Stomach (tissue), 9 donors: Measurements from ENCODE around the gene MAS1L. TPM values are rescaled to one million over a fixed set of nuclear protein-coding genes. Genes with fewer than 3 reads are reported as not detected.

Experiments
- DNase-seq, 2 donors: peaks; one replicate each; pipeline versions ENCODE4 v3.0.0 to v3.0.0-alpha.2; 2013 to 2019
- H3K27ac ChIP-seq, 5 donors: fragments of 200-600 bp in 4 of 5; sonication (generic) in 4 of 5; one replicate each; pipeline ENCODE4 v1.5.1; 2013 to 2019; ENCODE audit warnings: mild to moderate bottlenecking in 1 of 5, moderate library complexity in 1 of 5
- H3K27me3 ChIP-seq, 3 donors: fragments of 200-600 bp; sonication (generic); one replicate each; pipeline ENCODE4 v1.5.1; 2017 to 2019; ENCODE audit warnings: mixed run types in 1 of 3
- H3K36me3 ChIP-seq, 4 donors: fragments of 200-600 bp; sonication (generic); 1 replicate in 3 of 4; 2 replicates in 1 of 4; pipeline ENCODE4 v1.5.1; 2016 to 2019
- H3K4me1 ChIP-seq, 4 donors: fragments of 200-600 bp; sonication (generic); one replicate each; pipeline ENCODE4 v1.5.1; 2016 to 2019
- H3K4me3 ChIP-seq, 4 donors: fragments of 200-600 bp; sonication (generic) in 3 of 4; one replicate each; pipeline ENCODE4 v1.5.1; 2016 to 2019; ENCODE audit warnings: mild to moderate bottlenecking in 1 of 4
- H3K9me3 ChIP-seq, 4 donors: fragments of 200-600 bp; sonication (generic); one replicate each; pipeline ENCODE4 v1.5.1; 2016 to 2019
- EP300 ChIP-seq: sonication (generic); formaldehyde crosslinking; IDR thresholded peaks from one replicate; pipeline ENCODE4 v1.6.1; 2017; ENCODE audit warnings: antibody characterized with exemption
- POLR2A ChIP-seq, 4 donors: fragments of 450-650 bp; IDR thresholded peaks; one replicate each; pipeline ENCODE4 v1.6.1; 2016; ENCODE audit warnings: antibody characterized with exemption in 4 of 4, control low read depth in 2 of 4, mild to moderate bottlenecking in 1 of 4, moderate library complexity in 1 of 4
- POLR2AphosphoS5 ChIP-seq, 3 donors: sonication (generic); formaldehyde crosslinking; IDR thresholded peaks; one replicate each; pipeline ENCODE4 v1.6.1; 2016; ENCODE audit warnings: antibody characterized with exemption in 3 of 3
- WGBS, 5 donors: extraction: QIAGEN DNeasy Blood & Tissue Kit in 3 of 5; methylation state at CpG; one replicate each; pipeline versions ENCODE4 v1.1.5 to v1.1.7; 2013 to 2018; 5-methylcytosine and 5-hydroxymethylcytosine counted together
- intact Hi-C: fragments of 100-400 bp; cut with DNase I; formaldehyde crosslinking; loops from one replicate; pipeline ENCODE4 v1.15.1; 2023; ENCODE audit warnings: low total_unique reads
- polyA plus RNA-seq, 3 donors: library from polyadenylated mRNA; stranded (reverse); fragments of 200-250 nt; gene quantifications; one replicate each; pipeline ENCODE4 v1.2.3, GENCODE V29; 2013
- total RNA-seq, 5 donors: library from RNA; depleted of rRNA; stranded (reverse); fragments of >200 nt; gene quantifications; one replicate each; pipeline versions ENCODE4 v1.1.0 to v1.2.3, GENCODE V29; 2014 to 2016
- TF ChIP-seq, protein P1 (sequence below), 7 experiments: fragments of 450-650 bp in 4 of 7; fragments of 200-600 bp in 3 of 7; sonication (generic) in 3 of 7; IDR thresholded peaks; one replicate each; pipeline ENCODE4 v1.5.1; 2016 to 2019; ENCODE audit warnings: antibody characterized with exemption in 7 of 7, control low read depth in 2 of 7, mild to moderate bottlenecking in 1 of 7
- donor health status: healthy with polysubstance abuse.
- donor health status: Bipolar disorder and iron deficiency.
- donor health status: healthy.

The MAS1L gene
- total and polyA plus RNA-seq, 8 donors: 0.55 TPM; not detected in 7

DNA sequence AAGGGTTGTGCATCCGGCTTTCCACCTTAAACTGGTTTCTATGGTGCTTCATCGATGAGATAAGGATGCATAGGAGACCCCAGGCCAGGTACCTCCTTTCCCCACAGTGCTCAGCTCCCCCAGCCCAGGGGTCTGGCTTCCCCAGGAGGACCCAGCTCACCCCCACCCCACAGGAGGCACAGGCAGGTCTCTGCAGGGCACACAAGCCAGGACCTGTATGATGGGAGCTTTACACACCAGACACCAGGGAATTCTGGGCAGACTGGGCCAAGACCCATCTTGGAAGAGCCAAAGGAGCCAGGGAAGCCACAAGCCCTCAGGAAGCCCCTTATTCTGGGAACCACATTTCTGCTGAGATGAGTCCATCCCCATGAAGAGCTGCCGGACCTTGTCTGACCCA is 42.2 kb upstream of the MAS1L start:
- Histone ChIP-seq H3K4me1 (no peaks in the 10 kb centered on the region), H3K36me3 (no peaks in the 10 kb centered on the region), H3K27me3 (no peaks in the 10 kb centered on the region), H3K27ac (no peak overlapping the region), H3K4me3 (no peak overlapping the region), H3K9me3 (no peaks in the 10 kb centered on the region)
- intact Hi-C loops: no loop called here
- TF ChIP-seq, protein P1, sequence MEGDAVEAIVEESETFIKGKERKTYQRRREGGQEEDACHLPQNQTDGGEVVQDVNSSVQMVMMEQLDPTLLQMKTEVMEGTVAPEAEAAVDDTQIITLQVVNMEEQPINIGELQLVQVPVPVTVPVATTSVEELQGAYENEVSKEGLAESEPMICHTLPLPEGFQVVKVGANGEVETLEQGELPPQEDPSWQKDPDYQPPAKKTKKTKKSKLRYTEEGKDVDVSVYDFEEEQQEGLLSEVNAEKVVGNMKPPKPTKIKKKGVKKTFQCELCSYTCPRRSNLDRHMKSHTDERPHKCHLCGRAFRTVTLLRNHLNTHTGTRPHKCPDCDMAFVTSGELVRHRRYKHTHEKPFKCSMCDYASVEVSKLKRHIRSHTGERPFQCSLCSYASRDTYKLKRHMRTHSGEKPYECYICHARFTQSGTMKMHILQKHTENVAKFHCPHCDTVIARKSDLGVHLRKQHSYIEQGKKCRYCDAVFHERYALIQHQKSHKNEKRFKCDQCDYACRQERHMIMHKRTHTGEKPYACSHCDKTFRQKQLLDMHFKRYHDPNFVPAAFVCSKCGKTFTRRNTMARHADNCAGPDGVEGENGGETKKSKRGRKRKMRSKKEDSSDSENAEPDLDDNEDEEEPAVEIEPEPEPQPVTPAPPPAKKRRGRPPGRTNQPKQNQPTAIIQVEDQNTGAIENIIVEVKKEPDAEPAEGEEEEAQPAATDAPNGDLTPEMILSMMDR (IDR thresholded peaks at IDR 0.05): no peak
- TF ChIP-seq POLR2AphosphoS5 (IDR thresholded peaks at IDR 0.05) (no peak), EP300 (no peak), POLR2A (IDR thresholded peaks at IDR 0.05) (no peak)
- no peak for DNase-seq
- WGBS, 5 donors: 77 to 95% (median 86%) methylated on average over 2 to 3 of the region's 3 CpGs

DNA sequence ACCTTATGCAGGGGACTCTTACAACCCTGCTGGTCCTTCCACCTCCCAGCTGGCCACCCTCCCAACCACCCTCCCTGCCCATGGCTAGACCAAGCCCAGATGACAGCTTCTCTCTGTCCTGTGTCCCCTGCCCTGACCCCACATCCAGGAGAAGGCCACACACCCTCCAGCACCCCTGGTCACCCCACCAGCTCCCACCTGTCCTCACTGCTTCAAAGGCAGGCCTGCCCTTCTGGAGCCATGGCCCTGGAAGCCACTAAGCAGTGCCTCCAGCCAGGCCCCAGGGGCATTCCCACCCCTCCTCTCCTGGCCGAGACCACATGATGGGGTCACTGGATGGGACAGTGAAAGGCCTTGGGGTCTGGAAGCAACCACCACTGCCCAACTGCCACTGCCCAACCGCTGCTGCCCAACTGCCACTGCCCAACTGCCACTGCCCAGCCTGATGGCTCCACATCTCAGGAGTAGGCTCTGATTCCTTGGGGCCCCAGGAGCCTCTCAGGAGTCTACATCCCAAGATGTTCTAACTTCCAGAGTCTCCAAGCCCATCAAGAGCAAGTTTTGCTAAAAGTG is 41.3 kb upstream of the MAS1L start:
- TF ChIP-seq POLR2A (IDR thresholded peaks at IDR 0.05) (no peak), POLR2AphosphoS5 (IDR thresholded peaks at IDR 0.05) (no peak), EP300 (no peak)
- TF ChIP-seq, protein P1 (IDR thresholded peaks at IDR 0.05): no peak
- H3K36me3 ChIP-seq: no peaks in the 10 kb centered on the region
- H3K27me3 ChIP-seq: no peaks in the 10 kb centered on the region
- no peaks in the 10 kb centered on the region for H3K4me1 ChIP-seq
- no peak overlapping the region for H3K4me3 ChIP-seq
- WGBS, 5 donors: 70 to 87% (median 80%) methylated on average over 1 to 2 of the region's 2 CpGs; no CpG with 5 or more reads in 1 of the 5 donors
- intact Hi-C loops: no loop called here
- no peak for DNase-seq
- H3K27ac ChIP-seq: no peak overlapping the region
- H3K9me3 ChIP-seq: no peaks in the 10 kb centered on the region

DNA sequence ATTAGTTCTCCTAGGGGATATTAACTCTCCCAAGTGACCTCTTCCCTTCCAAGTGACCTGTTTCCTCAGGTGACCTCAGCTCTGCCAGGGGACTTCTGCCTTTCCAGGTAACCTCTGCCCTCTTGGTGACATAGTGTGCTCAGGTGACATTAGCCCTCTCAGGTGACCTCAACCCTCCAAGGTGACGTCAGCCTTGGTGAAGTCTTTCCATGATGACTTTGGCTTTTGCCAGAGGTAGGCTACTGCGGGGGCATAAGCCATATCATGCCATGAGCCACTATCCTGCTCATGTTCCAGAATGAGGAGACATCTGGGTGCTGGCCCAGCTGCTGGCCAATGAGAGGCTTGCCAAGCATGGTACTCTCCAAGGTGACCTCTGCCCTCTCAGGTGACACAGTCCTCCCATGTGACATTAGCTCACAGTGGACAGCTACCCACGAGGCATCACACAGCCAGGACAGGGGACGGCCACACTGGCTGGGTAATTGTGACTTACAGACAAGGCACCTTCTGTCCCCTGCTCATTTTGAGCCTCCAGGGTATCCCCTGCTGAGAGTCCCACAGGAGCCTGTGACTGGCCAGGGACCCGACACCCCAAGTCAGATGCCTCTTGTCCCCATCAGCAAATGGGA is 40.7 kb upstream of the MAS1L start:
- 70 to 96% (median 76%) methylated on average over 2 to 5 of the region's 5 CpGs for WGBS, 5 donors
- intact Hi-C loops: no loop called here
- no peaks in the 10 kb centered on the region for H3K36me3 ChIP-seq
- no peak for DNase-seq
- no peak overlapping the region for H3K4me3 ChIP-seq
- no peak overlapping the region for H3K27ac ChIP-seq
- H3K27me3 ChIP-seq: no peaks in the 10 kb centered on the region
- TF ChIP-seq, protein P1 (IDR thresholded peaks at IDR 0.05): no peak
- TF ChIP-seq POLR2AphosphoS5 (IDR thresholded peaks at IDR 0.05) (no peak), POLR2A (IDR thresholded peaks at IDR 0.05) (no peak), EP300 (no peak)
- H3K4me1 ChIP-seq: no peaks in the 10 kb centered on the region
- no peaks in the 10 kb centered on the region for H3K9me3 ChIP-seq

DNA sequence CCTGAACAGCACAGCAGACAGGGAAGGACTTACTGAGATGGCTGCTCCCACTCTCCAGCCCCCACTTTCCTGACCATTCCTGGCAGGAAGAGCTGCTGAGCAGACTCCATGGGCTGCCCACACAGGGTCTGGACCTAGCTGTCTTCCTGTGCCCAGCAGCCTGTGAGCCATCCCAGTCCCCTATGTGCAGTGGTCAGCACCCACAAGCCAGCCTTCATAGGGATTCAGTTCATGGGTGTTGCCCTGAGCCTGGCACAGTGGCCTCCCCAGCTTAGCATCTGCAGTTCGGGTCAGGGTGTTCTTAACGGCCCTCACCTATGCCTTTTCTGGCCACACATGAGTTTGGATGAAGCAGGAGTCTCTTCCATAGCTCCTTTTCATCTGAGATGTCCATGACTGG is 39.8 kb upstream of the MAS1L start:
- no peaks in the 10 kb centered on the region for H3K4me1 ChIP-seq
- no peaks in the 10 kb centered on the region for H3K27me3 ChIP-seq
- H3K9me3 ChIP-seq: no peaks in the 10 kb centered on the region
- no peak overlapping the region for H3K27ac ChIP-seq
- 32 to 79% (median 76%) methylated on average over 2 of the region's 2 CpGs for WGBS, 5 donors
- intact Hi-C loops: no loop called here
- no peak for DNase-seq
- no peak for TF ChIP-seq EP300
- TF ChIP-seq, protein P1 (IDR thresholded peaks at IDR 0.05): no peak
- no peak for TF ChIP-seq POLR2AphosphoS5 (IDR thresholded peaks at IDR 0.05)
- no peak for TF ChIP-seq POLR2A (IDR thresholded peaks at IDR 0.05)
- H3K4me3 ChIP-seq: no peak overlapping the region
- H3K36me3 ChIP-seq: no peaks in the 10 kb centered on the region
